Ascending aorta (tissue), 2 donors: Measurements from ENCODE around the gene ARHGEF19. TPM values are rescaled to one million over a fixed set of nuclear protein-coding genes. Genes with fewer than 3 reads are reported as not detected.
A peak's percentile ranks its signal among the peaks of the same experiment; 100 is the strongest.
"Not testable (repeated sequence)": the region's sequence is repeated elsewhere in the genome, so short reads cannot be mapped to it uniquely, and the experiment has no call there.

ENCODE experiments used
- DNase-seq, 2 donors: peaks; one replicate each; pipeline ENCODE4 v3.0.0-alpha.2; 2019; ENCODE audit warnings: low spot score in 2 of 2
- H3K27ac ChIP-seq, 2 donors: fragments of 200-600 bp; sonication (generic); one replicate each; pipeline ENCODE4 v1.5.1; 2016 to 2017; ENCODE audit warnings: mild to moderate bottlenecking in 1 of 2
- H3K27me3 ChIP-seq: fragments of 200-600 bp; sonication (generic); one replicate; pipeline ENCODE4 v1.5.1; 2017
- H3K36me3 ChIP-seq, 2 donors: fragments of 200-600 bp; sonication (generic); one replicate each; pipeline ENCODE4 v1.5.1; 2016
- H3K4me1 ChIP-seq, 2 donors: fragments of 200-600 bp; sonication (generic); one replicate each; pipeline ENCODE4 v1.5.1; 2016 to 2017; ENCODE audit warnings: mild to moderate bottlenecking in 1 of 2
- H3K4me3 ChIP-seq, 2 donors: fragments of 200-600 bp; sonication (generic); one replicate each; pipeline ENCODE4 v1.5.1; 2016 to 2017; ENCODE audit warnings: mild to moderate bottlenecking in 1 of 2
- H3K9me3 ChIP-seq, 2 donors: fragments of 200-600 bp; sonication (generic); one replicate each; pipeline ENCODE4 v1.5.1; 2016
- CTCF ChIP-seq, 3 experiments: fragments of 200-600 bp in 2 of 3; fragments of 450-650 bp in 1 of 3; sonication (generic) in 2 of 3; IDR thresholded peaks; one replicate each; pipeline ENCODE4 v1.5.1; 2016 to 2019; ENCODE audit warnings: antibody characterized with exemption in 3 of 3, mild to moderate bottlenecking in 1 of 3, moderate library complexity in 1 of 3
- intact Hi-C: fragments of 100-400 bp; cut with DNase I; formaldehyde crosslinking; loops from one replicate; pipeline ENCODE4 v1.15.1; 2023
- total RNA-seq: library from RNA; depleted of rRNA; stranded (reverse); fragments of >200 nt; gene quantifications from one replicate; pipeline ENCODE4 v1.1.0, GENCODE V29; 2016

ARHGEF19 gene
- total RNA-seq, 1 donor from 2014 or later = 1.5 TPM

- intact Hi-C loops = no loop called here
- TF ChIP-seq CTCF (IDR thresholded peaks at IDR 0.05) = no peak
- Histone ChIP-seq H3K27me3 (no peaks in the 10 kb centered on the region), H3K27ac (no peak overlapping the region), H3K9me3 (no peaks in the 10 kb centered on the region), H3K36me3 (no peaks in the 10 kb centered on the region), H3K4me1 (peaks cover 0 to 7% of the 10 kb centered on the region in 2 donors), H3K4me3 (peak overlapping the region; percentile 48 to 66)
- DNase-seq = no peak
Observed at GRCh38 chr1:16167331-16168143, 44.9 kb downstream of the ARHGEF19 start.

- no peaks in the 10 kb centered on the region for H3K36me3 ChIP-seq
- no peaks in the 10 kb centered on the region for H3K9me3 ChIP-seq
- no peak overlapping the region for H3K4me3 ChIP-seq
- H3K27ac ChIP-seq = no peak overlapping the region
- H3K27me3 ChIP-seq = no peaks in the 10 kb centered on the region
- peaks cover 0 to 7% of the 10 kb centered on the region in 2 donors for H3K4me1 ChIP-seq
- no peak for DNase-seq
- intact Hi-C loops = no loop called here
- no peak for TF ChIP-seq CTCF (IDR thresholded peaks at IDR 0.05)
Observed at GRCh38 chr1:16166117-16166516, 46.3 kb downstream of the ARHGEF19 start.

- no peak overlapping the region for H3K4me3 ChIP-seq
- H3K27me3 ChIP-seq = no peaks in the 10 kb centered on the region
- intact Hi-C loops = no loop called here
- H3K27ac ChIP-seq = no peak overlapping the region
- H3K9me3 ChIP-seq = no peaks in the 10 kb centered on the region
- no peak for TF ChIP-seq CTCF (IDR thresholded peaks at IDR 0.05)
- no peaks in the 10 kb centered on the region for H3K36me3 ChIP-seq
- peaks cover 0 to 7% of the 10 kb centered on the region in 2 donors for H3K4me1 ChIP-seq
- no peak for DNase-seq
Observed at GRCh38 chr1:16165548-16165947, 46.9 kb downstream of the ARHGEF19 start.

DNA sequence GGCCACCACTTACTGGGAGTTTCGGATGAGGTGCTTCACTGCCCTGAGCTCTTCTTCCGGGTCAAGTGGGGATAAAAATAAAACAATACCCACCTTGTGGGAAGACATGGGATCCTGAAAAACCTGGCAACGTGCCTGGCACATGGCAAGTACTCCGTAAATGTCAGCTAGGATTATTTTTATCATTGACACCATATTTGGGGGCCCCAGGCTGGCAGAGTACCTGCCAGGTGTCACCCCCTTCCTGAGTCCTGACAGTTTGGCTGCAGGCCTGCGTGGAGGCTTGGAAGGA, 47.4 kb downstream of the ARHGEF19 start:
- no peak for TF ChIP-seq CTCF (IDR thresholded peaks at IDR 0.05)
- Histone ChIP-seq H3K36me3 (no peaks in the 10 kb centered on the region), H3K4me1 (peaks cover 0 to 7% of the 10 kb centered on the region in 2 donors), H3K27me3 (no peaks in the 10 kb centered on the region), H3K4me3 (no peak overlapping the region), H3K27ac (no peak overlapping the region), H3K9me3 (no peaks in the 10 kb centered on the region)
- DNase-seq = no peak
- intact Hi-C loops = no loop called here

- Histone ChIP-seq H3K27me3 (no peaks in the 10 kb centered on the region), H3K36me3 (no peaks in the 10 kb centered on the region), H3K4me3 (no peak overlapping the region), H3K4me1 (peaks cover 0 to 7% of the 10 kb centered on the region in 2 donors), H3K27ac (no peak overlapping the region), H3K9me3 (no peaks in the 10 kb centered on the region)
- DNase-seq = no peak
- no peak for TF ChIP-seq CTCF (IDR thresholded peaks at IDR 0.05)
- intact Hi-C loops = no loop called here
Observed at GRCh38 chr1:16164213-16165072, 48.0 kb downstream of the ARHGEF19 start.

- H3K9me3 ChIP-seq, H3K4me1 ChIP-seq, DNase-seq, intact Hi-C loops, H3K4me3 ChIP-seq, H3K27ac ChIP-seq, H3K27me3 ChIP-seq, H3K36me3 ChIP-seq: not testable (repeated sequence)
Observed at GRCh38 chr1:16163608-16164212, 48.7 kb downstream of the ARHGEF19 start.
